HepG2 (cell line): ENCODE measurements around the gene DAB2IP. TPM values are rescaled to one million over a fixed set of nuclear protein-coding genes. Genes with fewer than 3 reads are reported as not detected.
A peak's percentile ranks its signal among the peaks of the same experiment; 100 is the strongest.

Source experiments
- AHR ChIP-seq: IDR thresholded peaks from 2 replicates; pipeline ENCODE4 v1.6.1; 2018; ENCODE audit warnings: missing genetic modification reagents, missing compliant biosample characterization
- ARID5B ChIP-seq: IDR thresholded peaks from 2 replicates; pipeline ENCODE4 v1.4.0; 2020; ENCODE audit warnings: mild to moderate bottlenecking, missing genetic modification reagents
- CHCHD3 ChIP-seq: sonication (generic); formaldehyde crosslinking; IDR thresholded peaks from 2 replicates; pipeline ENCODE4 v1.8.0; 2022; ENCODE audit warnings: mild to moderate bottlenecking, missing genetic modification reagents, moderate library complexity
- KMT2B ChIP-seq: IDR thresholded peaks from 2 replicates; pipeline ENCODE4 v1.6.1; 2016; ENCODE audit warnings: missing genetic modification reagents, missing compliant biosample characterization
- MTA3 ChIP-seq: sonication (generic); formaldehyde crosslinking; IDR thresholded peaks from 2 replicates; pipeline ENCODE4 v1.4.0; 2020; ENCODE audit warnings: missing genetic modification reagents
- NR2F1 ChIP-seq, 2 experiments: fragments of 450-650 bp in 1 of 2; formaldehyde crosslinking in 1 of 2; IDR thresholded peaks; 2 replicates each; pipeline versions ENCODE4 v1.5.0 to v1.6.1; 2016 to 2020; ENCODE audit warnings: mild to moderate bottlenecking in 1 of 2, missing compliant biosample characterization in 1 of 2, missing genetic modification reagents in 1 of 2, moderate library complexity in 1 of 2
- SP4 ChIP-seq: sonication (generic); formaldehyde crosslinking; IDR thresholded peaks from 2 replicates; pipeline ENCODE4 v1.8.1; 2023; ENCODE audit warnings: mild to moderate bottlenecking, missing genetic modification reagents
- TOPORS ChIP-seq: sonication (generic); formaldehyde crosslinking; IDR thresholded peaks from 2 replicates; pipeline ENCODE4 v1.8.0; 2023; ENCODE audit warnings: mild to moderate bottlenecking, missing genetic modification reagents
- XRCC5 ChIP-seq: fragments of 200-400 bp; formaldehyde crosslinking; optimal IDR thresholded peaks from 2 replicates; pipeline ENCODE3; 2017; ENCODE audit warnings: mild to moderate bottlenecking, low read length
- ZBTB43 ChIP-seq: sonication (generic); formaldehyde crosslinking; conservative IDR thresholded peaks from 2 replicates; pipeline ENCODE4 v1.4.0; 2020; ENCODE audit warnings: missing genetic modification reagents
- ZFY ChIP-seq: sonication (generic); formaldehyde crosslinking; IDR thresholded peaks from 2 replicates; pipeline ENCODE4 v1.4.0; 2020; ENCODE audit warnings: missing genetic modification reagents
- ZHX1 ChIP-seq: sonication (generic); formaldehyde crosslinking; IDR thresholded peaks from 2 replicates; pipeline ENCODE4 v1.8.1; 2022; ENCODE audit warnings: low read depth, mild to moderate bottlenecking, missing genetic modification reagents
- ZNF879 ChIP-seq: sonication (generic); formaldehyde crosslinking; IDR thresholded peaks from 2 replicates; pipeline ENCODE4 v1.8.1; 2023; ENCODE audit warnings: missing genetic modification reagents
- polyA plus RNA-seq, 8 experiments: library from polyadenylated mRNA; depleted of rRNA in 3 of 8; stranded (reverse) in 7 of 8; unstranded in 1 of 8; fragments of >200 nt; fragmentation: Illumina TruSeq in 4 of 8; extraction: Trizol in 4 of 8; gene quantifications; 2 replicates each; pipeline versions ENCODE4 v1.2.1 to v1.2.3, GENCODE V29; 2011 to 2016; ENCODE audit warnings: low read depth in 4 of 8, missing spikeins in 1 of 8, mixed read lengths in 1 of 8; ENCODE audit not compliant: insufficient read depth in 1 of 8
- total RNA-seq, 5 experiments: library from RNA; depleted of rRNA; stranded (reverse); fragments of >200 nt; fragmentation: Illumina TruSeq; extraction: Trizol; gene quantifications; 2 replicates each; pipeline ENCODE4 v1.2.3, GENCODE V29; 2016; ENCODE audit warnings: low read depth in 1 of 5
- TF ChIP-seq, protein P1 (sequence below): sonication (generic); formaldehyde crosslinking; IDR thresholded peaks from 2 replicates; pipeline ENCODE4 v1.4.0; 2020; ENCODE audit warnings: mild to moderate bottlenecking, missing genetic modification reagents, borderline replicate concordance
- TF ChIP-seq, protein P2 (sequence below): sonication (generic); formaldehyde crosslinking; IDR thresholded peaks from 2 replicates; pipeline ENCODE4 v1.5.0; 2020; ENCODE audit warnings: missing genetic modification reagents

The DAB2IP gene
- total and polyA plus RNA-seq, 2 of the 13 experiments (the other 11 are each of a cell fraction or from before 2014, with no cell fraction given), result 25.3 to 37.9 TPM

- TF ChIP-seq, protein P1, sequence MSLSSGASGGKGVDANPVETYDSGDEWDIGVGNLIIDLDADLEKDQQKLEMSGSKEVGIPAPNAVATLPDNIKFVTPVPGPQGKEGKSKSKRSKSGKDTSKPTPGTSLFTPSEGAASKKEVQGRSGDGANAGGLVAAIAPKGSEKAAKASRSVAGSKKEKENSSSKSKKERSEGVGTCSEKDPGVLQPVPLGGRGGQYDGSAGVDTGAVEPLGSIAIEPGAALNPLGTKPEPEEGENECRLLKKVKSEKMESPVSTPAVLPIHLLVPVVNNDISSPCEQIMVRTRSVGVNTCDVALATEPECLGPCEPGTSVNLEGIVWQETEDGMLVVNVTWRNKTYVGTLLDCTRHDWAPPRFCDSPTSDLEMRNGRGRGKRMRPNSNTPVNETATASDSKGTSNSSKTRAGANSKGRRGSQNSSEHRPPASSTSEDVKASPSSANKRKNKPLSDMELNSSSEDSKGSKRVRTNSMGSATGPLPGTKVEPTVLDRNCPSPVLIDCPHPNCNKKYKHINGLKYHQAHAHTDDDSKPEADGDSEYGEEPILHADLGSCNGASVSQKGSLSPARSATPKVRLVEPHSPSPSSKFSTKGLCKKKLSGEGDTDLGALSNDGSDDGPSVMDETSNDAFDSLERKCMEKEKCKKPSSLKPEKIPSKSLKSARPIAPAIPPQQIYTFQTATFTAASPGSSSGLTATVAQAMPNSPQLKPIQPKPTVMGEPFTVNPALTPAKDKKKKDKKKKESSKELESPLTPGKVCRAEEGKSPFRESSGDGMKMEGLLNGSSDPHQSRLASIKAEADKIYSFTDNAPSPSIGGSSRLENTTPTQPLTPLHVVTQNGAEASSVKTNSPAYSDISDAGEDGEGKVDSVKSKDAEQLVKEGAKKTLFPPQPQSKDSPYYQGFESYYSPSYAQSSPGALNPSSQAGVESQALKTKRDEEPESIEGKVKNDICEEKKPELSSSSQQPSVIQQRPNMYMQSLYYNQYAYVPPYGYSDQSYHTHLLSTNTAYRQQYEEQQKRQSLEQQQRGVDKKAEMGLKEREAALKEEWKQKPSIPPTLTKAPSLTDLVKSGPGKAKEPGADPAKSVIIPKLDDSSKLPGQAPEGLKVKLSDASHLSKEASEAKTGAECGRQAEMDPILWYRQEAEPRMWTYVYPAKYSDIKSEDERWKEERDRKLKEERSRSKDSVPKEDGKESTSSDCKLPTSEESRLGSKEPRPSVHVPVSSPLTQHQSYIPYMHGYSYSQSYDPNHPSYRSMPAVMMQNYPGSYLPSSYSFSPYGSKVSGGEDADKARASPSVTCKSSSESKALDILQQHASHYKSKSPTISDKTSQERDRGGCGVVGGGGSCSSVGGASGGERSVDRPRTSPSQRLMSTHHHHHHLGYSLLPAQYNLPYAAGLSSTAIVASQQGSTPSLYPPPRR (CRISPR knock-in tag), result no peak; the same call in 1 of the 2 replicates
- TF ChIP-seq AHR (no peak), ZFY (CRISPR knock-in tag) (no peak), XRCC5 (no peak), NR2F1 (CRISPR knock-in tag; IDR thresholded peaks at IDR 0.05) (no peak), SP4 (CRISPR knock-in tag) (no peak), ZBTB43 (CRISPR knock-in tag) (peak; percentile 51; the same call in 1 of the 2 replicates), CHCHD3 (CRISPR knock-in tag) (no peak), ARID5B (peak; percentile 76; the same call in 1 of the 2 replicates), KMT2B (no peak), ZNF879 (CRISPR knock-in tag) (no peak), ZHX1 (CRISPR knock-in tag) (peak; percentile 19; the same call in 1 of the 2 replicates), TOPORS (no peak), MTA3 (CRISPR knock-in tag) (no peak)
- TF ChIP-seq, protein P2, sequence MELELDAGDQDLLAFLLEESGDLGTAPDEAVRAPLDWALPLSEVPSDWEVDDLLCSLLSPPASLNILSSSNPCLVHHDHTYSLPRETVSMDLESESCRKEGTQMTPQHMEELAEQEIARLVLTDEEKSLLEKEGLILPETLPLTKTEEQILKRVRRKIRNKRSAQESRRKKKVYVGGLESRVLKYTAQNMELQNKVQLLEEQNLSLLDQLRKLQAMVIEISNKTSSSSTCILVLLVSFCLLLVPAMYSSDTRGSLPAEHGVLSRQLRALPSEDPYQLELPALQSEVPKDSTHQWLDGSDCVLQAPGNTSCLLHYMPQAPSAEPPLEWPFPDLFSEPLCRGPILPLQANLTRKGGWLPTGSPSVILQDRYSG (CRISPR knock-in tag), result no peak
Measured at GRCh38 chr9:121609822-121610637, 41.4 kb upstream of the DAB2IP start (continued).
